Measurements from ENCODE around the gene LRPPRC. TPM values are rescaled to one million over a fixed set of nuclear protein-coding genes. Genes with fewer than 3 reads are reported as not detected.

The LRPPRC gene
- polyA plus RNA-seq, 1 of the 3 experiments (the other 2 are of a cell fraction): 31.4 TPM

DNA sequence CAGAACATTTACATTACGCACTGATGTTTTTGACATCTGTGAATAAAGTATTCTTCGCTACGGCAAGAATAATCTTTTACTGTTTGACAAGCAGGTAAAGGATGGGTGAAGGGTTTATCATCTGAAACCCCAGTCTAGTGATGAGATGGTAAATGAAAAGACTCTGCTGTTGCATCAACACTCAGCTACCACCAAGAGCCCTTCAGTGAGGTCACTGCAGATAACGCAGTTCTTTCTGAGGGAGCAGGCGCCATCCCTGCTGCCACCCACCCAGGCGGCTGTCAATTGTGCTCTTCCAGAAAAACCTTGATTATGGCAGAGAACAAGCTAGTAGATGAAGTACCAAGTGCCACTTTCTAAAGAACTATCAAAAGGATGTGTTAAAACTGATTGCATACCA, 98.3 kb downstream of the LRPPRC start (continued):
- TF ChIP-seq TAF1 (IDR thresholded peaks at IDR 0.05; ENCODE audit: borderline replicate concordance, low read depth, low read length): no peak

DNA sequence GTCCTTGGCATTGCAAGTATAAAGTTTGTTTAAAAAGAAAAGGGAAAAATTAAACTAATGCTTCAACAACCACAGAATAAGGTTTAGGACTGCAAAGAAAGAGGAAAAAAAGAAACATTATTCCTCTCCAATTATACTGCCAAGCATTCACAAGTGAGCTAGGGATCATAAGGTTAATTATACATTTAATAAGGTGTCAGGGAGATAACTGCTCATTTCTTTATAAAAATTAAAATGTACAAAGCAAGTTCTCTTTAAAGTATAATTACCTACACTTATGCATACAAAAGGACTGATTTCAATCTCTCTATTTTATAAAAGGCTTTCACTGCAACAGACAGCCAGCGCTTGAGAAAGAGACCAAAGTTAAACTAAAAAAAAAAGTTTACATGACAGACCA, 98.9 kb downstream of the LRPPRC start:
- Histone ChIP-seq H3K9me2 (no peaks in the 10 kb centered on the region; the same call in 1 of the 2 replicates), H3K79me2 (ENCODE audit: insufficient read depth) (no peaks in the 10 kb centered on the region), H3K4me2 (no peak overlapping the region), H3K36me3 (replicated peaks in 1 of 2; ENCODE audit: control insufficient read depth in 1 of 2, insufficient read depth in 2 of 2, low read length in 1 of 2) (peaks cover 85 to 95% of the 10 kb centered on the region in 2 experiments), H3K4me3 (ENCODE audit: low read depth in 2 of 2, low read length in 1 of 2) (no peak overlapping the region), H3K27ac (ENCODE audit: low read depth in 2 of 2, low read length in 1 of 2) (no peak overlapping the region), H3K9me3 (no peaks in the 10 kb centered on the region), H3K4me1 (ENCODE audit: control insufficient read depth in 1 of 2, insufficient read depth in 2 of 2, low read depth in 1 of 2, low read length in 1 of 2) (no peaks in the 10 kb centered on the region), H3F3A (replicated peaks; ENCODE audit: insufficient read depth) (peaks cover 7% of the 10 kb centered on the region), H4K20me1 (ENCODE audit: insufficient read depth) (no peaks in the 10 kb centered on the region), H3K27me3 (ENCODE audit: insufficient read depth) (no peaks in the 10 kb centered on the region), H3K9ac (no peak overlapping the region), H2AFZ (ENCODE audit: low read depth) (no peak overlapping the region)
- POLR2A ChIA-PET: no interaction called here
- CTCF ChIA-PET: interaction anchor here (0.6 to 2.0 kb wide), 4 partner anchors 19 to 320 kb away, joined by 3 to 10 read pairs (median 4); no protein-coding TSS in a partner anchor
- TF ChIP-seq MXI1 (IDR thresholded peaks at IDR 0.05; ENCODE audit: low read depth, low read length) (no peak), FOXJ3 (CRISPR knock-in tag; IDR thresholded peaks at IDR 0.05) (no peak), RFX5 (IDR thresholded peaks at IDR 0.05; ENCODE audit: low read length) (no peak), NFIC (IDR thresholded peaks at IDR 0.05; ENCODE audit: borderline replicate concordance) (no peak), RXRA (IDR thresholded peaks at IDR 0.05; ENCODE audit: borderline replicate concordance, low read depth) (no peak), TAF1 (IDR thresholded peaks at IDR 0.05; ENCODE audit: borderline replicate concordance, low read depth, low read length) (no peak), SIN3A (IDR thresholded peaks at IDR 0.05; ENCODE audit: borderline replicate concordance, low read depth, low read length) (no peak), GABPA (IDR thresholded peaks at IDR 0.05; ENCODE audit: low read depth) (no peak), NRF1 (IDR thresholded peaks at IDR 0.05; ENCODE audit: low read depth, low read length) (no peak), FOXM1 (IDR thresholded peaks at IDR 0.05; ENCODE audit: low read depth) (no peak), ELF1 (IDR thresholded peaks at IDR 0.05) (no peak), POLR2AphosphoS5 (IDR thresholded peaks at IDR 0.05; ENCODE audit: low read depth, low read length) (no peak)
- TF ChIP-seq, protein P1, sequence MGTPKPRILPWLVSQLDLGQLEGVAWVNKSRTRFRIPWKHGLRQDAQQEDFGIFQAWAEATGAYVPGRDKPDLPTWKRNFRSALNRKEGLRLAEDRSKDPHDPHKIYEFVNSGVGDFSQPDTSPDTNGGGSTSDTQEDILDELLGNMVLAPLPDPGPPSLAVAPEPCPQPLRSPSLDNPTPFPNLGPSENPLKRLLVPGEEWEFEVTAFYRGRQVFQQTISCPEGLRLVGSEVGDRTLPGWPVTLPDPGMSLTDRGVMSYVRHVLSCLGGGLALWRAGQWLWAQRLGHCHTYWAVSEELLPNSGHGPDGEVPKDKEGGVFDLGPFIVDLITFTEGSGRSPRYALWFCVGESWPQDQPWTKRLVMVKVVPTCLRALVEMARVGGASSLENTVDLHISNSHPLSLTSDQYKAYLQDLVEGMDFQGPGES (IDR thresholded peaks at IDR 0.05; ENCODE audit: low read depth, low read length): no peak
- TF ChIP-seq, protein P2, sequence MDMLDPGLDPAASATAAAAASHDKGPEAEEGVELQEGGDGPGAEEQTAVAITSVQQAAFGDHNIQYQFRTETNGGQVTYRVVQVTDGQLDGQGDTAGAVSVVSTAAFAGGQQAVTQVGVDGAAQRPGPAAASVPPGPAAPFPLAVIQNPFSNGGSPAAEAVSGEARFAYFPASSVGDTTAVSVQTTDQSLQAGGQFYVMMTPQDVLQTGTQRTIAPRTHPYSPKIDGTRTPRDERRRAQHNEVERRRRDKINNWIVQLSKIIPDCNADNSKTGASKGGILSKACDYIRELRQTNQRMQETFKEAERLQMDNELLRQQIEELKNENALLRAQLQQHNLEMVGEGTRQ (IDR thresholded peaks at IDR 0.05; ENCODE audit: borderline replicate concordance, low read depth, low read length): no peak
- TF ChIP-seq, protein P3, sequence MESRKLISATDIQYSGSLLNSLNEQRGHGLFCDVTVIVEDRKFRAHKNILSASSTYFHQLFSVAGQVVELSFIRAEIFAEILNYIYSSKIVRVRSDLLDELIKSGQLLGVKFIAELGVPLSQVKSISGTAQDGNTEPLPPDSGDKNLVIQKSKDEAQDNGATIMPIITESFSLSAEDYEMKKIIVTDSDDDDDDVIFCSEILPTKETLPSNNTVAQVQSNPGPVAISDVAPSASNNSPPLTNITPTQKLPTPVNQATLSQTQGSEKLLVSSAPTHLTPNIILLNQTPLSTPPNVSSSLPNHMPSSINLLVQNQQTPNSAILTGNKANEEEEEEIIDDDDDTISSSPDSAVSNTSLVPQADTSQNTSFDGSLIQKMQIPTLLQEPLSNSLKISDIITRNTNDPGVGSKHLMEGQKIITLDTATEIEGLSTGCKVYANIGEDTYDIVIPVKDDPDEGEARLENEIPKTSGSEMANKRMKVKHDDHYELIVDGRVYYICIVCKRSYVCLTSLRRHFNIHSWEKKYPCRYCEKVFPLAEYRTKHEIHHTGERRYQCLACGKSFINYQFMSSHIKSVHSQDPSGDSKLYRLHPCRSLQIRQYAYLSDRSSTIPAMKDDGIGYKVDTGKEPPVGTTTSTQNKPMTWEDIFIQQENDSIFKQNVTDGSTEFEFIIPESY (IDR thresholded peaks at IDR 0.05; ENCODE audit: borderline replicate concordance, low read depth): no peak
- DNase-seq: no peak
- WGBS (ENCODE audit: low lambda C conversion rate): 100% methylated on average over 1 of the region's 1 CpG

Measured in SK-N-SH (cell line).